SK-N-SH treated with all-trans-retinoic acid at 6 μM for 48 hours (cell line): Measurements from ENCODE around the gene LAIR1.

Experiments
- ATAC-seq: fragments of 200-7000 bp; cut with Tn5 transposase; 3 replicates; pipeline ENCODE4 v1.9.1; 2020; ENCODE audit warnings: mild to moderate bottlenecking, moderate library complexity
- ARNTL ChIP-seq: fragments of 450-650 bp; formaldehyde crosslinking; IDR thresholded peaks from 2 replicates; pipeline ENCODE4 v1.5.0; 2020; ENCODE audit warnings: low read depth, mild to moderate bottlenecking, moderate library complexity, borderline replicate concordance
- CSDC2 ChIP-seq: fragments of 250-450 bp; sonication (Bioruptor Pico); IDR thresholded peaks from 2 replicates; pipeline ENCODE4 v1.5.0; 2020; ENCODE audit warnings: mild to moderate bottlenecking, moderate library complexity
- ESRRG ChIP-seq: fragments of 250-450 bp; sonication (Bioruptor Pico); IDR thresholded peaks from 2 replicates; pipeline ENCODE4 v1.6.1; 2021; ENCODE audit warnings: mild to moderate bottlenecking
- GLIS3 ChIP-seq: fragments of 250-450 bp; sonication (Bioruptor Pico); IDR thresholded peaks from 2 replicates; pipeline ENCODE4 v1.5.0; 2020; ENCODE audit warnings: mild to moderate bottlenecking, moderate library complexity
- OSR1 ChIP-seq: fragments of 250-450 bp; sonication (Bioruptor Pico); IDR thresholded peaks from 2 replicates; pipeline ENCODE4 v1.8.0; 2022; ENCODE audit warnings: moderate library complexity, mild to moderate bottlenecking, inconsistent platforms
- PATZ1 ChIP-seq: fragments of 250-450 bp; sonication (Bioruptor Pico); IDR thresholded peaks from 2 replicates; pipeline ENCODE4 v1.8.0; 2020; ENCODE audit warnings: mild to moderate bottlenecking, moderate library complexity, borderline replicate concordance
- RARB ChIP-seq: fragments of 250-450 bp; sonication (Bioruptor Pico); IDR thresholded peaks from 2 replicates; pipeline ENCODE4 v1.8.0; 2021; ENCODE audit warnings: mild to moderate bottlenecking, moderate library complexity
- SNAI2 ChIP-seq: fragments of 250-450 bp; sonication (Bioruptor Pico); IDR thresholded peaks from 2 replicates; pipeline ENCODE4 v1.5.0; 2020; ENCODE audit warnings: mild to moderate bottlenecking, moderate library complexity
- TOX ChIP-seq: fragments of 250-450 bp; sonication (Bioruptor Pico); IDR thresholded peaks from 2 replicates; pipeline ENCODE4 v1.8.0; 2021; ENCODE audit warnings: mild to moderate bottlenecking, moderate library complexity, borderline replicate concordance
- ZFP3 ChIP-seq: fragments of 250-450 bp; sonication (Bioruptor Pico); IDR thresholded peaks from 2 replicates; pipeline ENCODE4 v1.5.0; 2020; ENCODE audit warnings: mild to moderate bottlenecking, moderate library complexity
- ZFP30 ChIP-seq: fragments of 450-650 bp; formaldehyde crosslinking; IDR thresholded peaks from 2 replicates; pipeline ENCODE4 v1.5.0; 2022; ENCODE audit warnings: mild to moderate bottlenecking, moderate library complexity
- ZNF565 ChIP-seq: fragments of 450-650 bp; formaldehyde crosslinking; conservative IDR thresholded peaks from 2 replicates; pipeline ENCODE4 v1.5.0; 2020; ENCODE audit warnings: low read depth, mild to moderate bottlenecking, moderate library complexity
- ZNF70 ChIP-seq: fragments of 450-650 bp; formaldehyde crosslinking; IDR thresholded peaks from 2 replicates; pipeline ENCODE4 v1.5.0; 2020; ENCODE audit warnings: mild to moderate bottlenecking, moderate library complexity
- ZNF8 ChIP-seq: fragments of 450-650 bp; formaldehyde crosslinking; IDR thresholded peaks from 2 replicates; pipeline ENCODE4 v1.5.0; 2020; ENCODE audit warnings: mild to moderate bottlenecking, moderate library complexity
- TF ChIP-seq, protein P1 (sequence below): fragments of 250-450 bp; sonication (Bioruptor Pico); IDR thresholded peaks from 2 replicates; pipeline ENCODE4 v1.5.0; 2020; ENCODE audit warnings: mild to moderate bottlenecking, moderate library complexity
- TF ChIP-seq, protein P2 (sequence below): fragments of 250-450 bp; sonication (Bioruptor Pico); IDR thresholded peaks from 2 replicates; pipeline ENCODE4 v1.5.1; 2021; ENCODE audit warnings: mild to moderate bottlenecking, moderate library complexity
- TF ChIP-seq, protein P3 (sequence below): fragments of 250-450 bp; sonication (Bioruptor Pico); IDR thresholded peaks from 2 replicates; pipeline ENCODE4 v1.8.0; 2021; ENCODE audit warnings: low read depth, mild to moderate bottlenecking, moderate library complexity, borderline replicate concordance

Gene LAIR1

GRCh38 chr19:54319892-54320670 lies 44.6 kb downstream of the LAIR1 start (continued):
- TF ChIP-seq SNAI2 (CRISPR knock-in tag) (no peak), ARNTL (no peak)

DNA sequence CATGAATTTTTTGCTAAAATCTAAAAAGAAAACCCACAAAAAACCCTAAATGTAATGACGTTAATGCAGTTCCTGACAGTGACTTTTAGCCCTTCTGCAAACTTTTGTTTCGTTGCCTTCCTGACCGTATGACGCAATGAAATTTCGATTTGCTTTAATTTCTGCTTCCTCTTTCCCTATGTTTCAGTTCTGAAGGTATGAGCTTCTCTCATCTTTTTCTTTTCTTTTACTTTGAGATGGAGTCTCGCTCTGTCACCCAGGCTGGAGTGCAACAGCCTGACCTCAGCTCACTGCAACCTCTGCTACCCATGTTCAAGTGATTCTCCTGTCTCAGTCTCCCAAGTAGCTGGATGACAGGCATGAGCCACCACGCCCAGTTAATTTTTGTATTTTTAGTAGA lies 45.7 kb downstream of the LAIR1 start:
- no peak for ATAC-seq
- TF ChIP-seq, protein P1, sequence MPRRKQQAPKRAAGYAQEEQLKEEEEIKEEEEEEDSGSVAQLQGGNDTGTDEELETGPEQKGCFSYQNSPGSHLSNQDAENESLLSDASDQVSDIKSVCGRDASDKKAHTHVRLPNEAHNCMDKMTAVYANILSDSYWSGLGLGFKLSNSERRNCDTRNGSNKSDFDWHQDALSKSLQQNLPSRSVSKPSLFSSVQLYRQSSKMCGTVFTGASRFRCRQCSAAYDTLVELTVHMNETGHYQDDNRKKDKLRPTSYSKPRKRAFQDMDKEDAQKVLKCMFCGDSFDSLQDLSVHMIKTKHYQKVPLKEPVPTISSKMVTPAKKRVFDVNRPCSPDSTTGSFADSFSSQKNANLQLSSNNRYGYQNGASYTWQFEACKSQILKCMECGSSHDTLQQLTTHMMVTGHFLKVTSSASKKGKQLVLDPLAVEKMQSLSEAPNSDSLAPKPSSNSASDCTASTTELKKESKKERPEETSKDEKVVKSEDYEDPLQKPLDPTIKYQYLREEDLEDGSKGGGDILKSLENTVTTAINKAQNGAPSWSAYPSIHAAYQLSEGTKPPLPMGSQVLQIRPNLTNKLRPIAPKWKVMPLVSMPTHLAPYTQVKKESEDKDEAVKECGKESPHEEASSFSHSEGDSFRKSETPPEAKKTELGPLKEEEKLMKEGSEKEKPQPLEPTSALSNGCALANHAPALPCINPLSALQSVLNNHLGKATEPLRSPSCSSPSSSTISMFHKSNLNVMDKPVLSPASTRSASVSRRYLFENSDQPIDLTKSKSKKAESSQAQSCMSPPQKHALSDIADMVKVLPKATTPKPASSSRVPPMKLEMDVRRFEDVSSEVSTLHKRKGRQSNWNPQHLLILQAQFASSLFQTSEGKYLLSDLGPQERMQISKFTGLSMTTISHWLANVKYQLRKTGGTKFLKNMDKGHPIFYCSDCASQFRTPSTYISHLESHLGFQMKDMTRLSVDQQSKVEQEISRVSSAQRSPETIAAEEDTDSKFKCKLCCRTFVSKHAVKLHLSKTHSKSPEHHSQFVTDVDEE: no peak
- TF ChIP-seq ESRRG (CRISPR knock-in tag) (no peak), RARB (no peak), OSR1 (CRISPR knock-in tag) (no peak), TOX (CRISPR knock-in tag) (no peak), ZFP3 (CRISPR knock-in tag) (no peak), ZNF8 (CRISPR knock-in tag) (no peak), ZNF70 (no peak)

- ATAC-seq: no peak
- TF ChIP-seq ZFP30 (CRISPR knock-in tag) (no peak), PATZ1 (CRISPR knock-in tag) (no peak), ZNF565 (CRISPR knock-in tag) (no peak), GLIS3 (no peak), OSR1 (CRISPR knock-in tag) (no peak), ARNTL (no peak), RARB (no peak), CSDC2 (CRISPR knock-in tag) (no peak)
- TF ChIP-seq, protein P2, sequence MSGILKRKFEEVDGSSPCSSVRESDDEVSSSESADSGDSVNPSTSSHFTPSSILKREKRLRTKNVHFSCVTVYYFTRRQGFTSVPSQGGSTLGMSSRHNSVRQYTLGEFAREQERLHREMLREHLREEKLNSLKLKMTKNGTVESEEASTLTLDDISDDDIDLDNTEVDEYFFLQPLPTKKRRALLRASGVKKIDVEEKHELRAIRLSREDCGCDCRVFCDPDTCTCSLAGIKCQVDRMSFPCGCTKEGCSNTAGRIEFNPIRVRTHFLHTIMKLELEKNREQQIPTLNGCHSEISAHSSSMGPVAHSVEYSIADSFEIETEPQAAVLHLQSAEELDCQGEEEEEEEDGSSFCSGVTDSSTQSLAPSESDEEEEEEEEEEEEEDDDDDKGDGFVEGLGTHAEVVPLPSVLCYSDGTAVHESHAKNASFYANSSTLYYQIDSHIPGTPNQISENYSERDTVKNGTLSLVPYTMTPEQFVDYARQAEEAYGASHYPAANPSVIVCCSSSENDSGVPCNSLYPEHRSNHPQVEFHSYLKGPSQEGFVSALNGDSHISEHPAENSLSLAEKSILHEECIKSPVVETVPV: no peak
- TF ChIP-seq, protein P1: no peak
- TF ChIP-seq, protein P3, sequence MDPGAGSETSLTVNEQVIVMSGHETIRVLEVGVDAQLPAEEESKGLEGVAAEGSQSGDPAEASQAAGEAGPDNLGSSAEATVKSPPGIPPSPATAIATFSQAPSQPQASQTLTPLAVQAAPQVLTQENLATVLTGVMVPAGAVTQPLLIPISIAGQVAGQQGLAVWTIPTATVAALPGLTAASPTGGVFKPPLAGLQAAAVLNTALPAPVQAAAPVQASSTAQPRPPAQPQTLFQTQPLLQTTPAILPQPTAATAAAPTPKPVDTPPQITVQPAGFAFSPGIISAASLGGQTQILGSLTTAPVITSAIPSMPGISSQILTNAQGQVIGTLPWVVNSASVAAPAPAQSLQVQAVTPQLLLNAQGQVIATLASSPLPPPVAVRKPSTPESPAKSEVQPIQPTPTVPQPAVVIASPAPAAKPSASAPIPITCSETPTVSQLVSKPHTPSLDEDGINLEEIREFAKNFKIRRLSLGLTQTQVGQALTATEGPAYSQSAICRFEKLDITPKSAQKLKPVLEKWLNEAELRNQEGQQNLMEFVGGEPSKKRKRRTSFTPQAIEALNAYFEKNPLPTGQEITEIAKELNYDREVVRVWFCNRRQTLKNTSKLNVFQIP (CRISPR knock-in tag): no peak
- TF ChIP-seq, all 23 proteins: peak for 0
Measured at GRCh38 chr19:54317965-54318240, 46.8 kb downstream of the LAIR1 start.
